Measurements from ENCODE around the gene BTAF1.

Gene BTAF1

GRCh38 chr10:92075829-92076228, 152.3 kb downstream of the BTAF1 start:
- ChIA-PET CTCF (interaction anchor here (1.0 to 1.7 kb wide), 3 partner anchors 11 to 215 kb away, joined by 3 to 8 read pairs (median 3); partner anchors contain the start of genes CPEB3 and MARCHF5), POLR2A (no interaction called here)
- DNase-seq (ENCODE audit: extremely low spot score): no peak
- no peak for TF ChIP-seq CTCF (IDR thresholded peaks at IDR 0.05; ENCODE audit: control extremely low read depth, extremely low read depth, low read depth, missing control alignments)

- no peak for TF ChIP-seq CTCF (IDR thresholded peaks at IDR 0.05; ENCODE audit: control extremely low read depth, extremely low read depth, low read depth, missing control alignments)
- no peak for DNase-seq (ENCODE audit: extremely low spot score)
- ChIA-PET CTCF (interaction anchor here (1.3 to 1.5 kb wide), 2 partner anchors 12 to 215 kb away, joined by 3 to 6 read pairs; partner anchors contain the start of genes CPEB3 and MARCHF5), POLR2A (no interaction called here)
Measured at GRCh38 chr10:92076722-92077121, 153.2 kb downstream of the BTAF1 start.

- DNase-seq (ENCODE audit: extremely low spot score): no peak
- TF ChIP-seq CTCF (IDR thresholded peaks at IDR 0.05; ENCODE audit: control extremely low read depth, extremely low read depth, low read depth, missing control alignments): no peak
- ChIA-PET POLR2A (no interaction called here), CTCF (interaction anchor here (1.0 kb wide), 1 partner anchor 17 kb away, joined by 3 read pairs; no protein-coding TSS in a partner anchor)
Measured at GRCh38 chr10:92079003-92079402, 155.4 kb downstream of the BTAF1 start.
